GM23248 (cell line): ENCODE data around the gene CABP4.

Experiments
- EZH2 ChIP-seq: fragments of 200-600 bp; sonication (generic); IDR thresholded peaks from 2 replicates; pipeline ENCODE4 v1.6.1; 2018; ENCODE audit warnings: antibody characterized with exemption, mild to moderate bottlenecking; ENCODE audit not compliant: insufficient read depth, poor library complexity, severe bottlenecking
- EZH2phosphoT487 ChIP-seq: fragments of 200-600 bp; sonication (generic); IDR thresholded peaks from 2 replicates; pipeline ENCODE4 v1.6.1; 2018; ENCODE audit warnings: antibody characterized with exemption, moderate library complexity, mild to moderate bottlenecking, low read depth; ENCODE audit not compliant: insufficient read depth

- TF ChIP-seq EZH2 (no peak), EZH2phosphoT487 (no peak)
Measured at GRCh38 chr11:67499808-67500483, 44.8 kb downstream of the CABP4 start.
